HG02970 (cell line): ENCODE measurements around the gene TMEM181.

Source experiments
- ATAC-seq: cut with Tn5 transposase; IDR thresholded peaks from one replicate; pipeline ENCODE4 v1.9.1; 2021; ENCODE audit warnings: mild to moderate bottlenecking, moderate library complexity, moderate number of reproducible peaks; ENCODE audit not compliant: unreplicated experiment, low FRiP score

The TMEM181 gene

GRCh38 chr6:158561321-158561884, 1.5 kb downstream of the TMEM181 start:
- no peak for ATAC-seq

- ATAC-seq: no peak
These were observed 2.0 kb downstream of the TMEM181 start for GRCh38 chr6:158561938-158562337.

- ATAC-seq: no peak
These were observed 4.6 kb downstream of the TMEM181 start for GRCh38 chr6:158564243-158565121.

GRCh38 chr6:158565122-158565429, 5.2 kb downstream of the TMEM181 start:
- ATAC-seq: no peak

GRCh38 chr6:158565482-158566040, 5.7 kb downstream of the TMEM181 start:
- no peak for ATAC-seq

GRCh38 chr6:158566207-158566818, 6.4 kb downstream of the TMEM181 start:
- no peak for ATAC-seq

- no peak for ATAC-seq
These were observed 7.3 kb downstream of the TMEM181 start for GRCh38 chr6:158567152-158567551.

- ATAC-seq: no peak
These were observed 8.0 kb downstream of the TMEM181 start for GRCh38 chr6:158567871-158568401.

- no peak for ATAC-seq
These were observed 8.7 kb downstream of the TMEM181 start for GRCh38 chr6:158568549-158568948.

- ATAC-seq: no peak
These were observed 9.1 kb downstream of the TMEM181 start for GRCh38 chr6:158569036-158569435.

GRCh38 chr6:158570681-158570962, 10.7 kb downstream of the TMEM181 start:
- ATAC-seq: no peak

GRCh38 chr6:158571826-158572652, 12.1 kb downstream of the TMEM181 start:
- no peak for ATAC-seq

GRCh38 chr6:158572653-158573541, 13.0 kb downstream of the TMEM181 start:
- no peak for ATAC-seq

GRCh38 chr6:158573542-158573931, 13.6 kb downstream of the TMEM181 start:
- no peak for ATAC-seq

GRCh38 chr6:158574800-158575199, 14.9 kb downstream of the TMEM181 start:
- no peak for ATAC-seq

GRCh38 chr6:158575550-158575949, 15.7 kb downstream of the TMEM181 start:
- ATAC-seq: no peak

- no peak for ATAC-seq
These were observed 24.4 kb downstream of the TMEM181 start for GRCh38 chr6:158584236-158584651.

GRCh38 chr6:158586652-158587051, 26.8 kb downstream of the TMEM181 start:
- no peak for ATAC-seq

GRCh38 chr6:158589366-158589765, 29.5 kb downstream of the TMEM181 start:
- ATAC-seq: no peak
